ENCODE measurements around the gene TIMMDC1. TPM values are rescaled to one million over a fixed set of nuclear protein-coding genes. Genes with fewer than 3 reads are reported as not detected.

TIMMDC1 gene
- total RNA-seq, 3 donors from 2014 or later: 40.8 to 54.1 (median 47.1) TPM

GRCh38 chr3:119553823-119554415, 55.6 kb downstream of the TIMMDC1 start:
- no peak overlapping the region for H3K4me3 ChIP-seq
- no peak overlapping the region for H3K27ac ChIP-seq
- no peaks in the 10 kb centered on the region for H3K36me3 ChIP-seq
- no peaks in the 10 kb centered on the region for H3K27me3 ChIP-seq
- DNase-seq (ENCODE audit: low spot score in 2 of 2): no peak
- TF ChIP-seq, protein P1, sequence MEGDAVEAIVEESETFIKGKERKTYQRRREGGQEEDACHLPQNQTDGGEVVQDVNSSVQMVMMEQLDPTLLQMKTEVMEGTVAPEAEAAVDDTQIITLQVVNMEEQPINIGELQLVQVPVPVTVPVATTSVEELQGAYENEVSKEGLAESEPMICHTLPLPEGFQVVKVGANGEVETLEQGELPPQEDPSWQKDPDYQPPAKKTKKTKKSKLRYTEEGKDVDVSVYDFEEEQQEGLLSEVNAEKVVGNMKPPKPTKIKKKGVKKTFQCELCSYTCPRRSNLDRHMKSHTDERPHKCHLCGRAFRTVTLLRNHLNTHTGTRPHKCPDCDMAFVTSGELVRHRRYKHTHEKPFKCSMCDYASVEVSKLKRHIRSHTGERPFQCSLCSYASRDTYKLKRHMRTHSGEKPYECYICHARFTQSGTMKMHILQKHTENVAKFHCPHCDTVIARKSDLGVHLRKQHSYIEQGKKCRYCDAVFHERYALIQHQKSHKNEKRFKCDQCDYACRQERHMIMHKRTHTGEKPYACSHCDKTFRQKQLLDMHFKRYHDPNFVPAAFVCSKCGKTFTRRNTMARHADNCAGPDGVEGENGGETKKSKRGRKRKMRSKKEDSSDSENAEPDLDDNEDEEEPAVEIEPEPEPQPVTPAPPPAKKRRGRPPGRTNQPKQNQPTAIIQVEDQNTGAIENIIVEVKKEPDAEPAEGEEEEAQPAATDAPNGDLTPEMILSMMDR (IDR thresholded peaks at IDR 0.05): no peak
- TF ChIP-seq POLR2AphosphoS5 (IDR thresholded peaks at IDR 0.05) (no peak), POLR2A (IDR thresholded peaks at IDR 0.05) (no peak)
- intact Hi-C loops (cut with DNase I; ENCODE audit: low total_unique reads): no loop called here
- H3K4me1 ChIP-seq: no peaks in the 10 kb centered on the region
- H3K9me3 ChIP-seq: no peaks in the 10 kb centered on the region

GRCh38 chr3:119555309-119555735, 57.0 kb downstream of the TIMMDC1 start:
- H3K4me1 ChIP-seq: no peaks in the 10 kb centered on the region
- TF ChIP-seq, protein P1 (IDR thresholded peaks at IDR 0.05): no peak
- TF ChIP-seq POLR2A (IDR thresholded peaks at IDR 0.05) (no peak), POLR2AphosphoS5 (IDR thresholded peaks at IDR 0.05) (no peak)
- H3K9me3 ChIP-seq: no peaks in the 10 kb centered on the region
- DNase-seq (ENCODE audit: low spot score in 2 of 2): no peak
- H3K36me3 ChIP-seq: no peaks in the 10 kb centered on the region
- intact Hi-C loops (cut with DNase I; ENCODE audit: low total_unique reads): no loop called here
- H3K4me3 ChIP-seq: no peak overlapping the region
- no peak overlapping the region for H3K27ac ChIP-seq
- H3K27me3 ChIP-seq: no peaks in the 10 kb centered on the region

- H3K27ac ChIP-seq: no peak overlapping the region
- intact Hi-C loops (cut with DNase I; ENCODE audit: low total_unique reads): no loop called here
- TF ChIP-seq, protein P1 (IDR thresholded peaks at IDR 0.05): no peak
- TF ChIP-seq POLR2A (IDR thresholded peaks at IDR 0.05): no peak
- no peak for TF ChIP-seq POLR2AphosphoS5 (IDR thresholded peaks at IDR 0.05)
- H3K4me3 ChIP-seq: no peak overlapping the region
- no peaks in the 10 kb centered on the region for H3K4me1 ChIP-seq
- no peak for DNase-seq (ENCODE audit: low spot score in 2 of 2)
- H3K27me3 ChIP-seq: no peaks in the 10 kb centered on the region
- H3K9me3 ChIP-seq: no peaks in the 10 kb centered on the region
- no peaks in the 10 kb centered on the region for H3K36me3 ChIP-seq
Observed at GRCh38 chr3:119555929-119556328, 57.6 kb downstream of the TIMMDC1 start.

- no peaks in the 10 kb centered on the region for H3K36me3 ChIP-seq
- no peak for DNase-seq (ENCODE audit: low spot score in 2 of 2)
- intact Hi-C loops (cut with DNase I; ENCODE audit: low total_unique reads): no loop called here
- H3K4me3 ChIP-seq: no peak overlapping the region
- TF ChIP-seq POLR2AphosphoS5 (IDR thresholded peaks at IDR 0.05): no peak
- no peak for TF ChIP-seq POLR2A (IDR thresholded peaks at IDR 0.05)
- TF ChIP-seq, protein P1 (IDR thresholded peaks at IDR 0.05): no peak
- no peaks in the 10 kb centered on the region for H3K9me3 ChIP-seq
- no peaks in the 10 kb centered on the region for H3K27me3 ChIP-seq
- no peak overlapping the region for H3K27ac ChIP-seq
- no peaks in the 10 kb centered on the region for H3K4me1 ChIP-seq
Observed at GRCh38 chr3:119557192-119557876, 59.0 kb downstream of the TIMMDC1 start.

GRCh38 chr3:119557877-119558269, 59.5 kb downstream of the TIMMDC1 start:
- TF ChIP-seq POLR2AphosphoS5 (IDR thresholded peaks at IDR 0.05) (no peak), POLR2A (IDR thresholded peaks at IDR 0.05) (no peak)
- TF ChIP-seq, protein P1 (IDR thresholded peaks at IDR 0.05): no peak
- no peak overlapping the region for H3K4me3 ChIP-seq
- H3K36me3 ChIP-seq: no peaks in the 10 kb centered on the region
- no peaks in the 10 kb centered on the region for H3K9me3 ChIP-seq
- no peak for DNase-seq (ENCODE audit: low spot score in 2 of 2)
- intact Hi-C loops (cut with DNase I; ENCODE audit: low total_unique reads): no loop called here
- H3K27ac ChIP-seq: no peak overlapping the region
- no peaks in the 10 kb centered on the region for H3K27me3 ChIP-seq
- H3K4me1 ChIP-seq: no peaks in the 10 kb centered on the region
